Suppressor macrophage (primary cell): ENCODE measurements around the gene COL20A1.
A peak's percentile ranks its signal among the peaks of the same experiment; 100 is the strongest.
"Not testable (repeated sequence)": the region's sequence is repeated elsewhere in the genome, so short reads cannot be mapped to it uniquely, and the experiment has no call there.

ENCODE experiments used
- DNase-seq, 4 experiments: peaks; one replicate each; pipeline ENCODE4 v3.0.0-alpha.2; 2020 to 2022

The COL20A1 gene

DNA sequence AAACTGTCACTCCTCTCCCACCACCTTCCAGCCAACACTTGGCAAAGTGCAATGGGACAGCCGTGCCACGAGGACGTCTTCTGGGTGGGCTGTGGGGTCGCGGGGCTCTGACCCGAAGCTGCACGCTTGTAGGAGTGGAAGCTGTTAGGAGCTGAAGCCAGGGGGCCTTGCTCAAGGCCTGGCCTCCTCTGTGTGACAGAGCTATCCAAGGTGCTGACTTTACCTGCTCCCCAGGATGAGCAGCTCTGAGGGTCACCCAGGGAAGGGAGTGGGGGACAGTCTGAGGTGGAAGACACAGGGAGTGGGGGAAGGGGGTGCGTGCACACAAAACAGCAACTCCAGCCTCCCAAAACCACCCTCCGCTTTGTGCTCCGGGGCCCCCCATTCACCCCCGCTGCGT lies 85.6 kb downstream of the COL20A1 start:
- no peak for DNase-seq

DNA sequence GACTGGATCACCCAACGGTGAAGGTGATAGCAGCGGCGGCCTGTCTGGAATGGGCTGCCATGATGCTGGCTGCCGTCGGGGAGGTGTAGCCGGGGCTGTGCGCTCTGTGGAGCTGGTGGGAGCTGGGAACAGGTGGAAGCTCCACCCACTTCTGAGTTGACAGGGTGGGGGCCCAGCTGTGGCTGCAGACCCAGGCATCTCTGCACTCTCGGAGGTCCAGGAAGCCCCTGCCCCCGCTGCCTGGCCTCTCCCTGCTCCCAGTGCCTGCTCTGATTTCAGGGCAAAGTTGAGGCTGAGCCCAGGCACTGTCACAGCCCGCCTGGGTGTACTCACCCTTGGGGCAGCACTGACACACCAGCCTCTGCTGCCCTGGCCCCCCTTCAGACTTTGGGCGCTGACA lies 86.3 kb downstream of the COL20A1 start:
- DNase-seq = no peak

DNA sequence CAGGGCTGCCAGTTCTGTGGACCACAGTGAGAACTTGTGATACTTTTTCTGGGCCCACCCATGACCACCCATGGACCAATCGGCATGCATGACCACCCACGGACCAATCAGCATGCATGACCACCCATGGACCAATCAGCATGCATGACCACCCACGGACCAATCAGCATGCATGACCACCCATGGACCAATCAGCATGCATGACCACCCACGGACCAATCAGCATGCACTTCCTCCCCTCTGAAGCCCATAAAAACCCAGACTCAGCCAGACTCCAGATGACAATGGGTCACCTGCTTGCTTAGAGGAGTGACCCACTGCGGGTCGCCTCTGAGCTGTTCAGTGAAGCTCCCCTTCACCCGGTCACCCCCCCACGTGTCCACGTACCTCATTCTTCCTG lies 86.9 kb downstream of the COL20A1 start:
- DNase-seq = not testable (repeated sequence)

DNA sequence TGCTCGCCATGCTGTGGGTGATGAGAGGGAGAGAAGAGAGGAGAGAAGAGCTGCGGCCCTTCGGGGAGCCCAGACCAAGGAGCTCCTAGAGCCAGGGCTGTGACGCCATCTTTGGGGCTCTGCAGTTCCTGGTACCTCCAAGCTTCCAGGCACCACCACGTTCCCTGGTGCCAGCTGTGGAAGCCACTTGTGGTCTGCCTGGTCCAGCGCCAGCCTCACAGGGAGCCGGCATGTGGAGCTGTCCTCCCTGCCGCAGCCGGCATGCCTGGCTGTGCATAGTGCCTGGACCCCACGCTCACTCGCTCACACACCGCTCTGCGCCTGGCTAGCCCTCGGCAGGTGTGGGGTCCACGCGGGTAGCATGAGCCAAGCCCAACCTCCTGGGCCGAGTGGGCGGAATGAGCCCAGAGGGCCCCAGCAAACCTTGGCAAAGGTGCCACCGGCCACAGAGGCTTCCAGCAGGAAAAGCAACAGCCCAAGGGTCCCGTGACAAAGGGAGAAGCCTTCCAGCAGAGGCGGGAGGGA lies 87.4 kb downstream of the COL20A1 start:
- DNase-seq = no peak

DNA sequence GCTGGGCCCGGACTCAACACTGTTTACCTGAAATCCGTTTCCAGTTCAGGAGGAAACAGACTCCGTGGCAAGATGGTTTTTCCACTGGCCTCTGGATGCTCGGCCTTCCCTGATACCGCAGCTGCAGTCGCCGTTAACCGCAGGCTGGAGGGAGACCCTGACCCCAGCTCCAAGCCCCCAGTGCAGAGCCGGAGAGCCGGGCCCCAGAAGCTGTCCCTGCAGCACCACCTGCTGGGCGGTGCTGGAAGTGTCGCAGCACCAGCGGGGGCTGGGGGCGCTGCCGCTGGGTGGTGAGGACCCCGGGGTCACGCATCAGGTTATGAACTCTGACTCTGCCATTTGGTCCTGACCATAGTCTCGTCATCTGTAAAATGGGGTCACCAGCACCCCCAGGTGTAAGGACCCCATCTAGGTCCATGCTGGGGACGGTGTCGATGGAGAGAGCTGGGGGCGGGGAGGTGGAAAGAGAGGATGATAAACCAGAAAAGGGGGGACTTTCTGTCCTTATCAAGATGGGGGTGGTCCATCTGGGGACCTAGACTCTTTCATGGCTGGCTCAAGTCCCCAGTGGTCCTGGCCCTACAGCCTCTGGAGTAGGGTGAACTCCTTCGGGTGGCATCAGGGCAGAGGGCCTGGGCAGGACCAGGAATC lies 88.9 kb downstream of the COL20A1 start:
- peak; percentile 11 to 50 (median 25) for DNase-seq

DNA sequence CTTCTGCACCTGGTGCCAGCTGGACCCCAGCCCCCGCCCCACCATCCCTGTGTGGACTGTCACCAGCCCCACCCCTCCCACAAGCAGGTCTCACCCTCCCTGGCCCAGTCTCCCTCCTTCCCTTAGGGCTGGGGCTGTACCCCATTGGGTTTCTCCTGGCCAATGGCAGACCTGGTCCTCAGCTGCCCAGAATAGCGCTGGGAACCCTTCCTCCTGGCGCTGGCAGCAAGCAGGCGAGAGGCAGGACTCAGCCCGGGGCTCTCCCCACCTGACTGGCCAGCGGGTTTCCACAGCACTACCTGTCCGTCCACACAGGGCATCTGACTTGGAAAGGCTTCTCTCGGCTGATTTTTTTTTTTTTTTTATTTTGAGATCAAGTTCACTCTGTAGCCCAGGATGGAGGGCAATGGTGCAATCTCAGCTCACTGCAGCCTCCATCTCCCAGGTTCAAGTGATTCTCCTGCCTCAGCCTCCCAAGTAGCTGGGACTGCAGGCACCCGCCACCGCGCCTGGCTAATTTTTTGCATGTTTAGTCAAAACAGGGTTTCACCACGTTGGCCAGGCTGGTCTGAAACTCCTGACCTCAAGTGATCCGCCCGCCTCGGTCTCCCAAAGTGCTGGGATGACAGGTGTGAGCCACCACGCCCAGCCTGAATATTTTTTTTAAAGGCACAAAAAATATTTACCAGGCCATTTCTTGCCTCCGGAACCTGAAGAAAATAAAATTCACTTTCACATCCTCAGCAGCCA lies 89.7 kb downstream of the COL20A1 start:
- no peak for DNase-seq

DNA sequence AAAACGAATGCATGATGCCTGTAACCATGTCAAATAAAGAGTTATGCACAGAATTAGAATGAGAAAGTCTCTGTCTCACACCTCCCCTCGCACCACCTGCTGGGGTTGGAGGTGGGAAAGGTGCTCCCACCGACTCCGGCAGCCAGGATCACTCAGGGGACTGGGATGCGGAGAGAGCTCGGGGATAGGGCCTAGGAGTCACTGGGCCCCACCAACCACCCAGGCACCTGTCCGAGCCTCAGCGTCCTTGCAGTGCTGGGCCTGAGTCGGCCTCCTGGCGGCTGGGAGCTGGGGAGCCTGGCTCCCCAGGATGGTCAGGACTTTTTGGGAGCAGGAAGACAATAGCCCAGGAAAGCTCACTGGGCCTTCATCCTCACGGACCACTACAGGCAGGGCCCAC lies 90.6 kb downstream of the COL20A1 start:
- no peak for DNase-seq

DNA sequence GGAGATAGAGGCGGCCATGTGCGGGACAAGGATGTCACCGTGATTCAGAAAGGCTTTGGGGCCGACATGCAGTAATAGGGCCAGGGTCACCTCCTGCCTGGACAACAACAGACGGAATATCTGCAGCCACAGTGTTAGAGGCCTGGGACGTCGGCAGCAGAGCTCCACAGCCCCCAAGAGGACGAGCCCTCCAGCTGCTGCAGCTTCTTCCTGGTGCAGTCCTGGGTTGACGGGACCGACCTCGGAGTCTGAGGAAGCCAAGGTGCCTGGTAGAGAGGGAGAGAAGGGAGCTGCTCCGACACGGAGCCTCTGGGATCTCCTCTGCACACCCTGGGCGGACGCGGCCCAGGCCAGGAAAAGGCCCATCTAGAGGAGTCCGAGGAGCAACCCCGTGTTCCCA lies 91.3 kb downstream of the COL20A1 start:
- no peak for DNase-seq
